Left renal cortex interstitium (tissue), 4 donors: Measurements from ENCODE around the gene SNX17. TPM values are rescaled to one million over a fixed set of nuclear protein-coding genes. Genes with fewer than 3 reads are reported as not detected.
"Not testable (repeated sequence)": the region's sequence is repeated elsewhere in the genome, so short reads cannot be mapped to it uniquely, and the experiment has no call there.

Source experiments
- DNase-seq, 4 donors: peaks; one replicate each; pipeline ENCODE4 v3.0.0-alpha.2; 2013; ENCODE audit warnings: low read depth in 4 of 4, low spot score in 2 of 4, missing footprints in 1 of 4
- polyA plus RNA-seq, 4 donors: library from polyadenylated mRNA; unstranded; fragments of 120-200 nt; gene quantifications; one replicate each; pipeline ENCODE4 v1.2.1, GENCODE V29; 2013; ENCODE audit not compliant: insufficient read length in 4 of 4

Gene SNX17
- polyA plus RNA-seq, 4 donors, result 99.0 to 127 (median 108) TPM

DNA sequence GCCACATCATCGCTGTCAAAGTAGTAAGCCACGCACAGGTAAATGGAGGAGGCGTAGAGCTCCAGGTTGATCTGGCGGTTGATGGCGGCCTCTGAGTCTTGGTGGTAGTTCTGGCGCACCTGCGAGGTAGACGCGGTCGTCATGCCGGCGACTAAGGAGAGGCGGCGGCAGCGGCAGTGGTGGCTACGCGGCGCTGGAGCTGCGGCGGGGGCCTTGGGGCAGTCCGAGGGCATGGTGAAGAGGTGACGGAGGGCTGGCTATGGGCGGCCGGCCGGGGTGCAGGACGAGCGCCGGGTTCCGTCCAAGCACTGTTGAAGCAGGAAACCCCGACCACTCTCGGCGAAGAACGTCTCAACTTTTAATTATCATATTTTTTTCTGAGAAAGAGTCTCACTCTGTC lies 22.8 kb downstream of the SNX17 start:
- DNase-seq, result no peak

DNA sequence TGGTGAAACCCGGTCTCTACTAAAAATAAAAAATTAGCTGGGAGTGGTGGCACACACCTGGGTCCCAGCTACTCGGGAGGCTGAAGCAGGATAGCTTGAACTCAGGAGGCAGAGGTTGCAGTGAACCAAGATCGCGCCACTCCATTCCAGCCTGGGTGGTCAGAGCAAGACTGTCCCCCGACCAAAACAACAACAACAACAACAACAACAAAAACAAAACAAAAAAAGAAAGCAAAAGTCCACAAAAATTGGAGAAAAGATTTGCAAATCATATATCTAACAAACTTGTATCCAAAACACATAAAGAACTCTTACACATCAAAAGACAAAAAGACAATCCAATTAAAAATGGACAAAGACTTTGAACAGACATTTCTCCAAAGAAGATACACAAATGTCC lies 28.5 kb downstream of the SNX17 start:
- no peak for DNase-seq

DNA sequence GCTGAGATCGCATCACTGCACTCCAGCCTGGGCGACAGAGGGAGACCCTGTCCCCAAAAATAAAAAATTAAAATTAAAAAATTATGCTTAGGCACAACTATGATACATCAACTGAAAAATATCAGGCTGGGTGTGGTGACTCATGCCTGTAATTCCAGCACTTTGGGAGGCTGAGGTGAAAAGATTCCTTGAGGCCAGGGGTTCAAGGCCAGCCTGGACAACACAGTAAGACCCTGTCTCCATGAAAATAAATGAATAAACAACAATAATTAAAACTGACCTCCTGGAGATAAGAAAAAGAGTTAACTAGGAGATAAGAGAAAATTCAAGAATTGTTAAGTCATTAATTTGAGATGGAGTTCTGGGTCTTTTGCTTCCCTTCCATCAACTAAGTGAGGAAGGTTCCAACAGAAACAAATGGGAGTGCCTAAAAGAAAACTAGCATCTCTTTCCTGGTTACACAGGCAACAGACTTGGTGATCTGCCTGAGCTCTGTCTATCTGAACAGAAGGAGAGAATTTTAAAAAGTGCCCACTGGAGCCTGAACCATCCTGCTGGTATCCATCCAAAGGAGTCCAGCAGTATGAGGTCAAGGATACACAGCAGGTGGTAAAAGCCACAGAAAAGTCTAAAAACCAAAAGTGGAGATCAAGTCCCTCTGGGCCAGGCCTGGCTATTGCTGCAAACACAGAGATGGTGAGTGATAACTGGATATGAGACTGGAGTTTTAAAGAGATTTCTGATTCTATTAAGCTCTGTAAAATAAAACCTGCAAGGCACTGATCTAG lies 30.1 kb downstream of the SNX17 start:
- DNase-seq, result no peak

DNA sequence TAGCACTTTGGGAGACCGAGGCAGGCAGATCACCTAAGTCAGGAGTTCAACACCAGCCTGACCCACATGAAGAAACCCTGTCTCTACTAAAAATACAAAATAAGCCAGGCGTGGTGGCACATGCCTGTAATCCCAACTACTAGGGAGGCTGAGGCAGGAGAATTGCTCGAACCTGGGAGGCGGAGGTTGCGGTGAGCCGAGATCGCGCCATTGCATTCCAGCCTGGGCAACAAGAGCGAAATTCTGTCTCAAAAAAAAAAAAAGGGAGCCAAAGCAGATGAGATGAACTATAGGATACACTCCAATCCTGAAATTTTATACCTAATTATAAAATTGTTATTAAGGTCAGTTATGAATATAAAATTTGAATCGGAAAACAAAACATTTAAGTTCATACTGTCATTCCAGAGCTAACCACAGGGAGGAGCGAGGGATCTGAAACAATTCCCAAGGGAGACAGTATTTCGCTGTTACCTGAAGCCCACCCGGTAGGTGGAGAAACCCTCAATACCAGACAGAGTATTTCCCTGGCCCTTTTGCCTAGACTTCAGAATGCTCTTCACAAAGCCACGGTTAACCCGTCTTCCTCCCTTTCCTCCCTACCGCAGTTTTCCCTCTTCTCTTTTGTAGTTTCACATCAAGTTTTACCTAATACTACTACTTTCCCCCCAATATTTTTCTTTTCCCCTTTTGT lies 37.5 kb downstream of the SNX17 start:
- peak in 1 of 4 donors; percentile 40 for DNase-seq

DNA sequence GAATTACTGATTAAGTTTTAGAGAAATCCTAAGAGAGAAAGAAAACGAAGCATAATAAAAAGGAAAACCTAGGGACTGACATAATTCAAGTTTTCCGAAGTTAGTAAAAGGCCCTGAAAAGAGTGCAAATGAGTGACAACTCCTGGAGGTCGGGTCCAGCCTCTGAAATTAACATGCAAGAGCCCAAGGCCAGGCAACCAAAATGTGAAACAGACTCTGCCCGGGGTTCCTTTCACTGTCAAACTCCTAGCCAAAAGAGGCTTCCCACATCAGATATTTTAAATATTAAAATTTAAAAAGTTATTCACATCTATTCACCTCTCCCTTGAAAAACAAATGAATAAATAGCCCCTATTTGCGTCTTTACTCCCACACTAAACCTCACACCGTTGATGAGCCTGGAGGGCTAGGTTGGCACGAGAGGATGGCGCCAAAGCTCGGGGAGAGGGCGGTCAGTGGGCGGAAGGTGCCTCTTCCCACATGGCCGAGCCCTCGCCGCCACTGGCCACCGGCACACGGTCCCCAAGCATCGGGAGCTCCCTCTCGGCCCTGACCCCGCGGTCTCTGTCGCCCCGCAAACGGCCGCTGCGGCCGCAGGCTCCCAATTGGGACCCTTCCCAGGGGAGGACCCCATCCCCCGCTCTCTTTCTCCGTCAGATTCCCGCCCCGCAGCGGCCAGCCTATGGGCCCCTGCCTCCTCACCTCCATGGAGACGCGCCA lies 38.3 kb downstream of the SNX17 start:
- DNase-seq, result no peak

DNA sequence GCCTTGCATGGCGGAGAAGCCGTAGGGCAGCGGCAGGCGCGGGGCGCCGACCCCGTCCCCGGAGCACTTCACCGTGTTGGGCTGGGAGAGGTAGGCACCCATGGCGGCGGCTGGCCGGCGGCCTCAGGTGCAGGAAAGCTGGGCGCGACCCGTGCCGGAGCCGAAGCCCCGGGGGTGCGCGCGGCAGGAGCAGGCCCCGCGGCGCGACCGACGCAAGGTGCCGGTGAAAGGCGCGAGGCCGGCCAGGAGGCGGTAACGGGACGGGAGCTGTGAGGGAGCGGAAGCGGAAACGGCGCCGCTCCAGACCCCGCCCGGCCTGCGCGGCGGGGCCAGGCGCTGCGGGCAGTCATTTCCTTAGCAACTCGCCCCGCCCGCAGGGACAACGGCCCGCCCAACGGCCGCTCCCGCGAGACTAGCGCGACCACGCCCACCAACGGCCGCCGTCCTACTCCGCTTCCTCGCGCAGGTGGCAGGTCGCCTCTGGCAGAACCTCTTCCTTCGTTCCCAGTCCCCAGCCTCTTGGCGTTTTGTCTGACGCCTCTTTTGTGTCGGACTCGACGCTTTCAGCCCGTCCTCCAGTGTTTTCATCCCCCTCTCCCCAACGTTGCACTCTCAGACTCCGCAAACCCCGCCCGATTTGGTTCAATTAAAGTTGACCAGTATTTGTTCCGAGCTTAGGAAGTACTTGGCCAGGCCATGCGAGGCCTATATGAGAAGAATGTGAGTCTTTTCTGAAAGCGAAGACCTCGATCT lies 39.1 kb downstream of the SNX17 start, which contains the start of gene PPM1G:
Gene PPM1G, minus strand, starts transcription at position 271 of the 753 bp plus-strand sequence. Its CDS starts 169 bp downstream, at position 102.
- DNase-seq, result peak; percentile 81 to 91 (median 86)

DNA sequence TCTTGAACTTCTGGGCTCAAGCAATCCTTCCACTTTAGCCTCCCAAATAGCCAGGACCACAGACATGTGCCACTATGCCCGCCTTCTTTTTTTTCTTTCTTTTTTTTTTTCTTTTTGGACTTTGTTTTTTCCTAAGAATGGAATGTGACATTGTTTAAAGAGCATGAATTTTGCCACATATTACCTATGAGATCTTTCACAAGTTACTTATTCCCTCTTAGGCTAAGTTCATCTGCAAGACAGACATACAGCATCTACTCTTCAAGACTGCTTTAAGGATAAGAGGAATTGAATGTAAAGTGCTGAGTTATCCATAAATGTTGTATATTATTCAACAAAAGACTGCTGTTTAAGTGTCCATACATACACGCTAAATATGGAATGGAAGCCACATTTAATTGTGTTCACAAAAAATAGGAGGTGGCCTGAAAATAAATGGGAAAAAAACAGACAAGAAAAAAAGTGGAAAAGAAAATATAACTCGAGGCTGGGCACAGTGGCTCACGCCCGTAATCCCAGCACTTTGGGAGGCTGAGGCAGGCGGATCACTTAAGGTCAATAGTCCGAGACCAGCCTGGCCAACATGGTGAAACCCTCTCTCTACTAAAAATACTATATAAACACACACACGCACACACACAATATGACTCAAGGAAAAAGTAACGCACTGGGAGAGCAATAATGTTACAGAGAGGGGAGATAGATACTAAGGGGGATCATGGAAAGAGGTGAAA lies 42.2 kb downstream of the SNX17 start:
- DNase-seq, result no peak

DNA sequence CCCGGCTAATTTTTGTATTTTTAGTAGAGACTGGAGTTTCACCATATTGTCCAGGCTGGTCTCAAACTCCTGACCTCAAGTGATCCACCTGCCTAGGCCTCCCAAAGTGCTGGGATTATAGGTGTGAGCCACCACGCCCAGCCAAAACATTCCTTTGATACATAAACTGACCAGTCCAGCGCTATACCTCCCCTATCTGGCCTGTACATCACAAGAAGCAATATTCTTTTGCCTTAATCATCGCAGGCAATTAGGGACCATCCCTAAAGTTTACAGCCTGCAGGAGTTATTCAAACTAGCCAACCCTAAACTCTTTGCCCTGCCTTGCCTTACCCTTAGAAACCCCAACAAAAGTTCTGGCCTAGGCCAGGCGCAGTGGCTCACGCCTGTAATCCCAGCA lies 45.7 kb downstream of the SNX17 start:
- DNase-seq, result no peak

DNA sequence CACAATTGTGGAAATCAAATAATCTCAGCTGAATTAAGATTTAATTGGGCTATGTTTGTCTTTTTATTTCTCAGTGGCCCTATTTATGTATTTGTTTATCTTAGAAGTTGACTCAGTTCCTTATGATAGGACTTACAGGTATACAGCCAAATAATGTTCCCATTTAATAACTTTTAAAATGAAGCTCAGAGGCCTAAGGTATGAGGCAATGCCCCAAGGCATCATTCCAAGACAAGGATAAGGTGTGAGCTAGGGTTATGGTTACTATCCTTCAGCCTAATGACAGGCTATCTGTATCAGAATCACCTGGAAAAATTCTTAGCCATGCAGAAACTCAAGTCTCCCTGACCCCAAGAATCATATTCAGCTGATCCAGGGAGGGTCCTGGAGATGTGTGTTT lies 50.6 kb downstream of the SNX17 start:
- no peak for DNase-seq

DNA sequence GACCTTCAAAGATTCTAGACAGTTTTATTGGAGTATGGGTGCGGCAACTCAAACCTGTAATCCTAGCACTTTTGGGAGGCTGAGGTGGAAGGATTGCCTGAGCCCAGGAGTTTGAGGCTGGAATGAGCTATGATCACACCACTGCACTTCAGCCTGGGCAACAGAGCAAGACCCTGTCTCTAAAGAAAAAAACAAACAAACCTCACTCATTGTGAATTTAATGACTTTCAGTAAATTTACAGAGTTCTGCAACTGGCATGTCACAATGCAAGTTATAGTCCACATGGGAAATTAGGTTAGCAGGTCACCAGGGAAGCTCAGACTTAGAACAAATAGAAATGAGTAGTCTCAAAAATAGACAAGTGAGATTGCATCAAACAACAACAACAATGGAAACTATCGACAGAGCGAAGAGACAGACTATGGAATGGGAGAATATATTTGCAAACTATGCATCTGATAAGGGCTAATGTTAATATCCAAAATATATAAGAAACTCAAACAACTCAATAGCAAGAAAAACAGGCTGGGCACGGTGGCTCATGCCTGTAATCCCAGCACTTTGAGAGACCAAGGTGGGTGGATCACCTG lies 51.3 kb downstream of the SNX17 start:
- no peak for DNase-seq

DNA sequence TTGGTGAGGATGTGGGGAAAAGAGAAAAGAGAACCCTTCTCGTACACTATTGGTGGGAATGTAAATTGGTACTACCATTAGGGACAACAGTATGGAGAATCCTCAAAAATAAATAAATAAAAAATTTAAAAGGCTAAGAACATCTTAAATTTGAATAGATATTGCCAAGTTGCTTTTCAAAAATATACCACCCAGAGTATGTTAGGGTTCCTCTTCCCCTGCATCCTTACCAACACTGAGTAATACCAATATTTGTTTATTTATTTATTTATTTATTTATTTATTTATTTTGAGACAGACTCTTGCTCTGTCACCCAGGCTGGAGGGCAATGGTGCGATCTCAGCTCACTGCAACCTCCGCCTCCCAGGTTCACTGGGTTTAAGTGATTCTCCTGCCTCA lies 52.5 kb downstream of the SNX17 start:
- DNase-seq, result no peak

DNA sequence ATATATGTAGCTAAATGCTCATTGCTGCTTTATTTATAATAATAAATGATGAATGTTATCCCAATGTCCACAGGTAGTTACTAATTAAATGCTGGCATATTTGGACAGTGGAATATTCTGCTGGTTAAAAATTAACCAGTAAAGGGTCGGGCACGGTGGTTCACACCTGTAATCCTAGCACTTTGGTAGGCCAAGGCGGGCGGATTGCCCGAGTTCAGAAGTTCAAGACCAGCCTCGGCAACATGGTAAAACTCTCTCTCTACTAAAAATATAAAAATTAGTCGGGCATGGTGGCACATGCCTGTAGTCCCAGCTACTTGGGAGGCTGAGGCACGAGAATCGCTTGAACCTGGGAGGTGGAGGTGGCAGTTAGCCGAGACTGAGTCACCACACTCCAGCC lies 54.6 kb downstream of the SNX17 start:
- DNase-seq, result not testable (repeated sequence)

Other genes starting within 250 kb of the SNX17 start
- 1 to 10 TPM in 3 of 4 donors, under 1 TPM in 1; 0.99 to 2.0 (median 1.3) TPM for gene ABHD1, start 246.8 kb upstream of the SNX17 start, polyA plus RNA-seq
- 10 to 100 TPM; 46.6 to 54.1 (median 52.2) TPM for gene PREB, start 236.0 kb upstream of the SNX17 start, polyA plus RNA-seq
- gene PRR30, start 231.2 kb upstream of the SNX17 start, polyA plus RNA-seq, result not detected
- gene TCF23, start 221.6 kb upstream of the SNX17 start, polyA plus RNA-seq, result under 1 TPM; 0.42 to 0.76 (median 0.70) TPM
- gene ATRAID, start 158.6 kb upstream of the SNX17 start, polyA plus RNA-seq, result 100 to 1,000 TPM; 144 to 186 (median 158) TPM
- 10 to 100 TPM; 29.6 to 48.6 (median 39.4) TPM for gene SLC5A6, start 158.3 kb upstream of the SNX17 start, polyA plus RNA-seq
- gene CAD, start 153.2 kb upstream of the SNX17 start, polyA plus RNA-seq, result 10 to 100 TPM; 34.7 to 63.8 (median 46.3) TPM
- 10 to 100 TPM in 1 of 4 donors, 1 to 10 TPM in 3; 5.3 to 11.2 (median 7.0) TPM for gene SLC30A3, start 107.6 kb upstream of the SNX17 start, polyA plus RNA-seq
- 1 to 10 TPM in 2 of 4 donors, under 1 TPM in 2; 0.43 to 1.6 (median 0.83) TPM for gene DNAJC5G, start 95.2 kb upstream of the SNX17 start, polyA plus RNA-seq
- gene TRIM54, start 88.2 kb upstream of the SNX17 start, polyA plus RNA-seq, result 1 to 10 TPM; 3.4 to 8.7 (median 4.7) TPM
- gene UCN, start 62.2 kb upstream of the SNX17 start, polyA plus RNA-seq, result 1 to 10 TPM in 2 of 4 donors, under 1 TPM in 2; 0.59 to 1.5 (median 1.1) TPM
- 10 to 100 TPM; 69.5 to 93.3 (median 80.5) TPM for gene MPV17, start 47.5 kb upstream of the SNX17 start, polyA plus RNA-seq
- gene GTF3C2, start 13.9 kb upstream of the SNX17 start, polyA plus RNA-seq, result 10 to 100 TPM; 65.4 to 82.3 (median 73.2) TPM
- 10 to 100 TPM; 44.1 to 58.6 (median 52.8) TPM for gene EIF2B4, start 278 bp upstream of the SNX17 start, polyA plus RNA-seq
- gene ZNF513, start 10.1 kb downstream of the SNX17 start, polyA plus RNA-seq, result 10 to 100 TPM; 16.4 to 28.5 (median 21.2) TPM
- gene PPM1G, start 39.0 kb downstream of the SNX17 start, polyA plus RNA-seq, result 10 to 100 TPM; 87.3 to 98.8 (median 92.5) TPM
- gene NRBP1, start 58.0 kb downstream of the SNX17 start, polyA plus RNA-seq, result 100 to 1,000 TPM; 125 to 146 (median 132) TPM
- 10 to 100 TPM in 1 of 4 donors, 1 to 10 TPM in 3; 7.4 to 11.5 (median 8.2) TPM for gene KRTCAP3, start 71.8 kb downstream of the SNX17 start, polyA plus RNA-seq
- 10 to 100 TPM; 33.3 to 78.8 (median 49.9) TPM for gene IFT172, start 119.1 kb downstream of the SNX17 start, polyA plus RNA-seq
- gene FNDC4, start 124.6 kb downstream of the SNX17 start, polyA plus RNA-seq, result 10 to 100 TPM in 1 of 4 donors, 1 to 10 TPM in 3; 7.1 to 10.9 (median 8.8) TPM
- gene GCKR, start 126.2 kb downstream of the SNX17 start, polyA plus RNA-seq, result under 1 TPM in 2 of 4 donors, not detected in 2; 0.16 to 0.28 TPM
- 10 to 100 TPM; 66.1 to 84.9 (median 75.4) TPM for gene ZNF512, start 212.4 kb downstream of the SNX17 start, polyA plus RNA-seq